ENCODE measurements around the gene MYO5A.
A peak's percentile ranks its signal among the peaks of the same experiment; 100 is the strongest.

MYO5A gene

DNA sequence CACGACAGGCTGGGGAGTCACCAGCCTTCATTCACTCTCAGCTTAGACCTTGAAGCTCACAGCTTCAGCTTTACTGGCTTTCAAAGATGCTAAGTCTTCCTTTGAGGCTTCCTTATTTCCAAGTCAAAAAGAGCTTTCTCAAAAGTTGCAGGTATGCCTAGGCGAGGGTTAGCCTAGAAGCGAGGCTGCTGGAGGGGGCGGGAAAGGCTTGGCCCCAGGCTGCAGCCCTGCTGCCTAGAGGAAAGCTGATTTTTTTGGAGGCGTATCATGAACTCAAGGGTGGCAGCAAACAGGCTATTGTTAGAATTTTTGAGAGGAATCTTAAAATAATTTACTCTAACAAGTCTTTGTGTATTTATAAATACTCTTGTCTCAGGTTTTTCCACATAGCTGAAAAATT, 270.2 kb downstream of the MYO5A start:
- H3K79me2 ChIP-seq (ENCODE audit: low read length), result no peaks in the 10 kb centered on the region

GRCh38 chr15:52257734-52258062, 271.0 kb downstream of the MYO5A start:
- DNase-seq, result no peak
- H3K9me3 ChIP-seq (replicated peaks; ENCODE audit: insufficient read depth, low read length), result no peaks in the 10 kb centered on the region
- peak overlapping the region; percentile 39; the same call in 1 of the 2 replicates for H2AFZ ChIP-seq (ENCODE audit: low read length)
- peak overlapping the region; percentile 51; the same call in 1 of the 2 replicates for H3K9ac ChIP-seq (ENCODE audit: low read length)
- no peaks in the 10 kb centered on the region for H3K36me3 ChIP-seq (replicated peaks; ENCODE audit: insufficient read depth, low read length)
- H3K4me2 ChIP-seq (ENCODE audit: low read depth, low read length), result no peak overlapping the region
- no peaks in the 10 kb centered on the region for H3K27me3 ChIP-seq (replicated peaks; ENCODE audit: insufficient read depth, low read length)
- peak overlapping the region; percentile 81; the same call in 1 of the 2 replicates for H3K27ac ChIP-seq (ENCODE audit: low read length)
- no peaks in the 10 kb centered on the region for H4K20me1 ChIP-seq (ENCODE audit: insufficient read depth, low read length)
- TF ChIP-seq EZH2 (optimal IDR thresholded peaks at IDR 0.05; ENCODE audit: low read depth, low read length) (no peak), EZH2phosphoT487 (IDR thresholded peaks at IDR 0.05; ENCODE audit: low read length) (no peak), CTCF (IDR thresholded peaks at IDR 0.05; ENCODE audit: low read length) (no peak)
- H3K79me2 ChIP-seq (ENCODE audit: low read length), result no peaks in the 10 kb centered on the region
- H3K4me1 ChIP-seq (ENCODE audit: low read length), result peaks cover 37% of the 10 kb centered on the region
- peaks cover 26% of the 10 kb centered on the region for H3F3A ChIP-seq (ENCODE audit: insufficient read depth, low read length)
- H3K9me2 ChIP-seq (replicated peaks; ENCODE audit: insufficient read depth, low read length), result no peaks in the 10 kb centered on the region
- H3K4me3 ChIP-seq (ENCODE audit: low read length), result no peak overlapping the region

More for the DNA sequence above, 270.2 kb downstream of the MYO5A start:
- Histone ChIP-seq H3K4me2 (ENCODE audit: low read depth, low read length) (no peak overlapping the region), H3K9me2 (replicated peaks; ENCODE audit: insufficient read depth, low read length) (no peaks in the 10 kb centered on the region), H3K36me3 (replicated peaks; ENCODE audit: insufficient read depth, low read length) (no peaks in the 10 kb centered on the region), H3K9me3 (replicated peaks; ENCODE audit: insufficient read depth, low read length) (no peaks in the 10 kb centered on the region), H4K20me1 (ENCODE audit: insufficient read depth, low read length) (no peaks in the 10 kb centered on the region), H3K9ac (ENCODE audit: low read length) (no peak overlapping the region), H3F3A (ENCODE audit: insufficient read depth, low read length) (peaks cover 28% of the 10 kb centered on the region), H3K27ac (ENCODE audit: low read length) (no peak overlapping the region), H3K4me1 (ENCODE audit: low read length) (peaks cover 45% of the 10 kb centered on the region), H2AFZ (ENCODE audit: low read length) (no peak overlapping the region), H3K4me3 (ENCODE audit: low read length) (no peak overlapping the region), H3K27me3 (replicated peaks; ENCODE audit: insufficient read depth, low read length) (no peaks in the 10 kb centered on the region)
- DNase-seq, result no peak
- TF ChIP-seq CTCF (IDR thresholded peaks at IDR 0.05; ENCODE audit: low read length) (no peak), EZH2phosphoT487 (IDR thresholded peaks at IDR 0.05; ENCODE audit: low read length) (no peak)

All from MM.1S (cell line).